ENCODE measurements around the gene FER. TPM values are rescaled to one million over a fixed set of nuclear protein-coding genes. Genes with fewer than 3 reads are reported as not detected.

FER gene
- polyA plus RNA-seq, 1 donor (not counting 4 experiments of a cell fraction or from before 2014, with no cell fraction given): 17.1 TPM

DNA sequence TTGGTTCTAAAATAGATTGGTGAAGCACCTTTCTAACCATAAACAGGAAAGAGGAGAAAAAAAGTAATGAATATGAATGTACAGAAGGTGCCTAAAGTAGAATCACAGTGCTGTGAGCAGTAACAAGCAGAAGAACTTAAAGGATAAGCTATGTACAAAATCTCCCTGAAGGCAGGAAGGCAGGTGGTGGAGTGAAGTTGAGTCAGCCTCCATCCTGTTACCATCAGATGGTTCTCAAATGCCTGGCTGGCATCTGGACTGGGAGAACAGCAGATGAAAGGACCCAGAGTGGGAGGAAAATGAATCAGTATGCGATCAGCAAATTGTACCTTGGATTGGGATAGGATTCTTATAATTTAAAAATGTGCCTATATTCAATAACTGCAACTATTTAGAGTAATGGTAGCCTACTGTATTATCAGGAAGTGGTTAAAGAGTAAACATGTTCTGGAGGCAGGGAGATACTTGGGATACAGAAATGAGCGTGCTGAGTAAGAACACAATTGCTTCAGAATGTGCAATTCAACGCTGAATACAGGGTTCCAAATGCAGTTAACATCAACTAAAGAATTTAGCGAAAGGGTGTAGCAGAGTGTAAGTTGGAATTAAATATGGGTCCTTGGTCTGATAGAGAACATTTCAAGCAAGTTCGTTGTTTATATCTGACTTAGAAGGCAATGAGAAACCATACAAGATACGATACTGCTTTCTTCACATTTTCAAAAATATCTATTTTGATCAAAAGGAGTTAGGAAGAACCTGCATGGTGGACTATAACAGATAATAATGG, 21.1 kb upstream of the FER start:
- H3K9me1 ChIP-seq (ENCODE audit: control insufficient read depth, extremely low read depth, insufficient read depth, low read length): no peaks in the 10 kb centered on the region
- H3K4me2 ChIP-seq (ENCODE audit: control insufficient read depth, extremely low read depth, insufficient read depth, low read depth, low read length): peak overlapping the region; percentile 88
- H3K36me3 ChIP-seq (ENCODE audit: control insufficient read depth in 2 of 2, extremely low read depth in 1 of 2, insufficient read depth in 2 of 2, low read length in 2 of 2): no peaks in the 10 kb centered on the region
- TF ChIP-seq, protein P1, sequence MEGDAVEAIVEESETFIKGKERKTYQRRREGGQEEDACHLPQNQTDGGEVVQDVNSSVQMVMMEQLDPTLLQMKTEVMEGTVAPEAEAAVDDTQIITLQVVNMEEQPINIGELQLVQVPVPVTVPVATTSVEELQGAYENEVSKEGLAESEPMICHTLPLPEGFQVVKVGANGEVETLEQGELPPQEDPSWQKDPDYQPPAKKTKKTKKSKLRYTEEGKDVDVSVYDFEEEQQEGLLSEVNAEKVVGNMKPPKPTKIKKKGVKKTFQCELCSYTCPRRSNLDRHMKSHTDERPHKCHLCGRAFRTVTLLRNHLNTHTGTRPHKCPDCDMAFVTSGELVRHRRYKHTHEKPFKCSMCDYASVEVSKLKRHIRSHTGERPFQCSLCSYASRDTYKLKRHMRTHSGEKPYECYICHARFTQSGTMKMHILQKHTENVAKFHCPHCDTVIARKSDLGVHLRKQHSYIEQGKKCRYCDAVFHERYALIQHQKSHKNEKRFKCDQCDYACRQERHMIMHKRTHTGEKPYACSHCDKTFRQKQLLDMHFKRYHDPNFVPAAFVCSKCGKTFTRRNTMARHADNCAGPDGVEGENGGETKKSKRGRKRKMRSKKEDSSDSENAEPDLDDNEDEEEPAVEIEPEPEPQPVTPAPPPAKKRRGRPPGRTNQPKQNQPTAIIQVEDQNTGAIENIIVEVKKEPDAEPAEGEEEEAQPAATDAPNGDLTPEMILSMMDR (optimal IDR thresholded peaks at IDR 0.05 in 1 of 3, IDR thresholded peaks at IDR 0.05 in 1 of 3, conservative IDR thresholded peaks at IDR 0.05 in 1 of 3; ENCODE audit: extremely low read depth in 1 of 3, insufficient read depth in 2 of 3, low read length in 3 of 3): no peak
- no peak for TF ChIP-seq EZH2 (IDR thresholded peaks at IDR 0.05; ENCODE audit: low read length)
- no peaks in the 10 kb centered on the region for H4K20me1 ChIP-seq (ENCODE audit: control insufficient read depth, extremely low read depth, insufficient read depth, low read length)
- dilution Hi-C loops (cut with MboI; ENCODE audit: extremely low pct_ligation_motif_present, low sequenced_read_pairs): no loop called here
- H3K27ac ChIP-seq (ENCODE audit: control insufficient read depth, insufficient read depth, low read length): peak overlapping the region; percentile 88
- H3K27me3 ChIP-seq (ENCODE audit: control insufficient read depth, extremely low read depth, insufficient read depth, low read length): no peaks in the 10 kb centered on the region
- peaks cover 20% of the 10 kb centered on the region for H3K4me1 ChIP-seq (ENCODE audit: control insufficient read depth, extremely low read depth, insufficient read depth, low read length)
- no peaks in the 10 kb centered on the region for H3K79me2 ChIP-seq (ENCODE audit: control insufficient read depth, insufficient read depth, low read length)
- no peaks in the 10 kb centered on the region for H3K9me3 ChIP-seq (ENCODE audit: control insufficient read depth, low read depth, low read length)
- DNase-seq (ENCODE audit: low read depth, low spot score) (no peak), FAIRE-seq (no peak)
- H3K4me3 ChIP-seq (ENCODE audit: control insufficient read depth in 2 of 3, extremely low read depth in 1 of 3, insufficient read depth in 2 of 3, low read depth in 1 of 3, low read length in 3 of 3): peak overlapping the region in 2 of 3 experiments; percentile 13 to 66
- H2AFZ ChIP-seq (ENCODE audit: control insufficient read depth, low read length): peak overlapping the region; percentile 95
- no peak overlapping the region for H3K9ac ChIP-seq (ENCODE audit: control insufficient read depth, extremely low read depth, insufficient read depth, low read length)

DNA sequence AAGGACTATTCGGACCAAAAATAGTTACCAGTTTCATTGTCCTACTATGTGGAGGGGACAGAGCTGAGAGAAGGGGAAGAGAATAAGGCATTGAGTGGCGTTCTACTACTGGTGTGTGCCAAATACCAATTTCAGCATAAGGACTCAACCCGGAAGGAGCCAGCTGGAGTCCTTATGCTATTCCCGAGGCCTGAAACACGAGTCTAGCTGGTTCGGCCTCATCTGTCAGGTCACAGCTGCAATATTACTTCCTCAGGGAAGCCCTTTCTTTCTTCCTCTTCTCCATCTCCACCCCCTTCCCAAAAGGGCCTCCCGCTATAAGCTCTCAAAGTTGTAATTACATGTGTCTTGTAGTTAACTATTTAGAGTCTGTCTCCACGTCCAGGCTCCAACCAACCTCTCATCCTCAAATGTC, 20.5 kb upstream of the FER start:
- Histone ChIP-seq H3K4me2 (ENCODE audit: control insufficient read depth, extremely low read depth, insufficient read depth, low read depth, low read length) (peak overlapping the region; percentile 88), H3K27me3 (ENCODE audit: control insufficient read depth, extremely low read depth, insufficient read depth, low read length) (no peaks in the 10 kb centered on the region), H4K20me1 (ENCODE audit: control insufficient read depth, extremely low read depth, insufficient read depth, low read length) (no peaks in the 10 kb centered on the region), H3K36me3 (ENCODE audit: control insufficient read depth in 2 of 2, extremely low read depth in 1 of 2, insufficient read depth in 2 of 2, low read length in 2 of 2) (no peaks in the 10 kb centered on the region), H3K4me3 (ENCODE audit: control insufficient read depth in 2 of 3, extremely low read depth in 1 of 3, insufficient read depth in 2 of 3, low read depth in 1 of 3, low read length in 3 of 3) (peak overlapping the region; percentile 13 to 66 (median 58)), H3K9me1 (ENCODE audit: control insufficient read depth, extremely low read depth, insufficient read depth, low read length) (no peaks in the 10 kb centered on the region), H3K79me2 (ENCODE audit: control insufficient read depth, insufficient read depth, low read length) (no peaks in the 10 kb centered on the region), H2AFZ (ENCODE audit: control insufficient read depth, low read length) (peak overlapping the region; percentile 95), H3K9ac (ENCODE audit: control insufficient read depth, extremely low read depth, insufficient read depth, low read length) (peak overlapping the region; percentile 91), H3K9me3 (ENCODE audit: control insufficient read depth, low read depth, low read length) (no peaks in the 10 kb centered on the region), H3K4me1 (ENCODE audit: control insufficient read depth, extremely low read depth, insufficient read depth, low read length) (peaks cover 20% of the 10 kb centered on the region), H3K27ac (ENCODE audit: control insufficient read depth, insufficient read depth, low read length) (peak overlapping the region; percentile 88)
- dilution Hi-C loops (cut with MboI; ENCODE audit: extremely low pct_ligation_motif_present, low sequenced_read_pairs): no loop called here
- peak; percentile 17 for FAIRE-seq
- TF ChIP-seq, protein P1 (optimal IDR thresholded peaks at IDR 0.05 in 1 of 3, IDR thresholded peaks at IDR 0.05 in 1 of 3, conservative IDR thresholded peaks at IDR 0.05 in 1 of 3; ENCODE audit: extremely low read depth in 1 of 3, insufficient read depth in 2 of 3, low read length in 3 of 3): no peak
- no peak for TF ChIP-seq EZH2 (IDR thresholded peaks at IDR 0.05; ENCODE audit: low read length)
- no peak for DNase-seq (ENCODE audit: low read depth, low spot score)

Data from keratinocyte (primary cell).